IMR-90 (cell line): ENCODE measurements around the gene CENPT.
A peak's percentile ranks its signal among the peaks of the same experiment; 100 is the strongest.

Experiments
- CEBPB ChIP-seq: IDR thresholded peaks from 2 replicates; pipeline ENCODE4 v1.6.1; 2012; ENCODE audit warnings: low read depth, low read length, improper control_type of control experiment
- CTCF ChIP-seq: conservative IDR thresholded peaks from 2 replicates; pipeline ENCODE4 v1.5.1; 2012; ENCODE audit warnings: mild to moderate bottlenecking, low read depth, low read length, improper control_type of control experiment
- MAFK ChIP-seq: IDR thresholded peaks from 2 replicates; pipeline ENCODE4 v1.6.1; 2012; ENCODE audit warnings: low read depth, low read length, improper control_type of control experiment
- MAZ ChIP-seq: IDR thresholded peaks from 2 replicates; pipeline ENCODE4 v1.6.1; 2012; ENCODE audit warnings: low read depth, mild to moderate bottlenecking, low read length, improper control_type of control experiment, moderate library complexity, borderline replicate concordance
- MXI1 ChIP-seq: IDR thresholded peaks from 2 replicates; pipeline ENCODE4 v1.6.1; 2012; ENCODE audit warnings: low read depth, mild to moderate bottlenecking, low read length, moderate library complexity, borderline replicate concordance
- NFE2L2 ChIP-seq: fragments of 150-350 bp; IDR thresholded peaks from 2 replicates; pipeline ENCODE4 v1.6.1; 2016; ENCODE audit warnings: low read depth, mild to moderate bottlenecking, low read length
- POLR2A ChIP-seq: IDR thresholded peaks from 2 replicates; pipeline ENCODE4 v1.6.1; 2012; ENCODE audit warnings: mild to moderate bottlenecking, low read depth, low read length
- TF ChIP-seq, protein P1 (sequence below): fragments of 150-350 bp; IDR thresholded peaks from 2 replicates; pipeline ENCODE4 v1.6.1; 2016; ENCODE audit warnings: low read depth, mild to moderate bottlenecking, low read length, moderate library complexity, borderline replicate concordance
- TF ChIP-seq, protein P2 (sequence below): fragments of 150-350 bp; IDR thresholded peaks from 2 replicates; pipeline ENCODE4 v1.6.1; 2017; ENCODE audit warnings: mild to moderate bottlenecking, antibody characterized with exemption, low read length, low read depth

- TF ChIP-seq, protein P1, sequence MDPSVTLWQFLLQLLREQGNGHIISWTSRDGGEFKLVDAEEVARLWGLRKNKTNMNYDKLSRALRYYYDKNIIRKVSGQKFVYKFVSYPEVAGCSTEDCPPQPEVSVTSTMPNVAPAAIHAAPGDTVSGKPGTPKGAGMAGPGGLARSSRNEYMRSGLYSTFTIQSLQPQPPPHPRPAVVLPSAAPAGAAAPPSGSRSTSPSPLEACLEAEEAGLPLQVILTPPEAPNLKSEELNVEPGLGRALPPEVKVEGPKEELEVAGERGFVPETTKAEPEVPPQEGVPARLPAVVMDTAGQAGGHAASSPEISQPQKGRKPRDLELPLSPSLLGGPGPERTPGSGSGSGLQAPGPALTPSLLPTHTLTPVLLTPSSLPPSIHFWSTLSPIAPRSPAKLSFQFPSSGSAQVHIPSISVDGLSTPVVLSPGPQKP, result no peak
- TF ChIP-seq CEBPB, result no peak
- TF ChIP-seq, protein P2, sequence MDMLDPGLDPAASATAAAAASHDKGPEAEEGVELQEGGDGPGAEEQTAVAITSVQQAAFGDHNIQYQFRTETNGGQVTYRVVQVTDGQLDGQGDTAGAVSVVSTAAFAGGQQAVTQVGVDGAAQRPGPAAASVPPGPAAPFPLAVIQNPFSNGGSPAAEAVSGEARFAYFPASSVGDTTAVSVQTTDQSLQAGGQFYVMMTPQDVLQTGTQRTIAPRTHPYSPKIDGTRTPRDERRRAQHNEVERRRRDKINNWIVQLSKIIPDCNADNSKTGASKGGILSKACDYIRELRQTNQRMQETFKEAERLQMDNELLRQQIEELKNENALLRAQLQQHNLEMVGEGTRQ, result no peak
- TF ChIP-seq CTCF, result no peak
- TF ChIP-seq POLR2A, result 0 out of 2 replicates have a peak, but pooled peaks have one; percentile 19
- no peak for TF ChIP-seq NFE2L2
- no peak for TF ChIP-seq MAFK
- TF ChIP-seq MXI1, result no peak
- no peak for TF ChIP-seq MAZ
Observed at GRCh38 chr16:67825906-67826305, 21.6 kb downstream of the CENPT start.
